GM23338 (cell line): ENCODE data around the gene ZBTB42. TPM values are rescaled to one million over a fixed set of nuclear protein-coding genes. Genes with fewer than 3 reads are reported as not detected.

ENCODE experiments used
- ATAC-seq: fragments of 200-7000 bp; cut with Tn5 transposase; 3 replicates; pipeline ENCODE4 v1.9.1; 2020
- DNase-seq: peaks from one replicate; pipeline ENCODE4 v3.0.0-alpha.2; 2015; ENCODE audit warnings: low spot score
- H2AFZ ChIP-seq: fragments of 200-600 bp; sonication (generic); 2 replicates; pipeline ENCODE4 v1.8.0; 2016; ENCODE audit warnings: antibody characterized with exemption, mild to moderate bottlenecking, moderate library complexity
- H3F3A ChIP-seq: fragments of 200-600 bp; sonication (generic); replicated peaks from 2 replicates; pipeline ENCODE4 v1.8.0; 2017; ENCODE audit warnings: antibody characterized with exemption, mixed run types, low read depth
- H3K27ac ChIP-seq: fragments of 200-600 bp; sonication (generic); 2 replicates; pipeline ENCODE4 v1.6.1; 2016; ENCODE audit warnings: low read depth
- H3K27me3 ChIP-seq: fragments of 200-600 bp; sonication (generic); 2 replicates; pipeline ENCODE4 v1.8.0; 2016; ENCODE audit warnings: mild to moderate bottlenecking, mixed run types, moderate library complexity; ENCODE audit not compliant: insufficient read depth
- H3K36me3 ChIP-seq: fragments of 200-600 bp; sonication (generic); 2 replicates; pipeline ENCODE4 v1.8.0; 2016; ENCODE audit warnings: mild to moderate bottlenecking; ENCODE audit not compliant: insufficient read depth
- H3K4me1 ChIP-seq: fragments of 200-600 bp; sonication (generic); 2 replicates; pipeline ENCODE4 v1.8.0; 2016; ENCODE audit warnings: mild to moderate bottlenecking, moderate library complexity; ENCODE audit not compliant: insufficient read depth
- H3K4me2 ChIP-seq: fragments of 200-600 bp; sonication (generic); 2 replicates; pipeline ENCODE4 v1.7.1; 2017; ENCODE audit warnings: mixed run types
- H3K4me3 ChIP-seq: fragments of 200-600 bp; sonication (generic); 2 replicates; pipeline ENCODE4 v1.6.1; 2016; ENCODE audit warnings: mixed run types
- H3K79me2 ChIP-seq: fragments of 200-600 bp; sonication (generic); replicated peaks from 2 replicates; pipeline ENCODE4 v1.8.0; 2017; ENCODE audit warnings: mild to moderate bottlenecking; ENCODE audit not compliant: insufficient read depth
- H3K9me2 ChIP-seq: fragments of 200-600 bp; sonication (generic); 2 replicates; pipeline ENCODE4 v1.8.0; 2017; ENCODE audit not compliant: insufficient read depth
- H4K20me1 ChIP-seq: fragments of 200-600 bp; sonication (generic); replicated peaks from 2 replicates; pipeline ENCODE4 v1.8.0; 2017; ENCODE audit warnings: mild to moderate bottlenecking; ENCODE audit not compliant: insufficient read depth
- H3K27ac Mint-ChIP-seq: 2 replicates; pipeline ENCODE4 v1.8.0; 2020; ENCODE audit warnings: inconsistent platforms, mild to moderate bottlenecking, moderate library complexity, mixed read lengths
- H3K27me3 Mint-ChIP-seq: 3 replicates; pipeline ENCODE4 v1.8.0; 2022; ENCODE audit warnings: low read depth, mild to moderate bottlenecking, moderate library complexity, mixed read lengths, inconsistent platforms; ENCODE audit not compliant: insufficient read depth, poor library complexity
- H3K36me3 Mint-ChIP-seq: 3 replicates; pipeline ENCODE4 v1.8.0; 2021; ENCODE audit warnings: low read depth, mild to moderate bottlenecking, inconsistent platforms, moderate library complexity, mixed read lengths
- H3K4me1 Mint-ChIP-seq: 3 replicates; pipeline ENCODE4 v1.8.0; 2020; ENCODE audit warnings: mild to moderate bottlenecking, inconsistent platforms, mixed read lengths
- H3K4me3 Mint-ChIP-seq: 3 replicates; pipeline ENCODE4 v1.8.0; 2021; ENCODE audit warnings: moderate library complexity, mild to moderate bottlenecking, inconsistent platforms, mixed read lengths
- H3K9me3 Mint-ChIP-seq: 3 replicates; pipeline ENCODE4 v1.8.0; 2020; ENCODE audit warnings: moderate library complexity, mild to moderate bottlenecking, inconsistent platforms, mixed read lengths
- CREB1 ChIP-seq: fragments of 250-450 bp; sonication (Bioruptor Pico); IDR thresholded peaks from 2 replicates; pipeline ENCODE4 v1.5.0; 2020; ENCODE audit warnings: low read depth, mild to moderate bottlenecking, moderate library complexity
- CTCF ChIP-seq, 2 experiments: fragments of 200-600 bp in 1 of 2; sonication (generic) in 1 of 2; conservative IDR thresholded peaks; 2 replicates each; pipeline versions ENCODE4 v1.5.1 to v1.6.1; 2016 to 2017; ENCODE audit warnings: antibody characterized with exemption in 2 of 2, low read depth in 2 of 2, mild to moderate bottlenecking in 2 of 2, moderate library complexity in 1 of 2
- EZH2 ChIP-seq: fragments of 200-600 bp; sonication (generic); IDR thresholded peaks from one replicate; pipeline ENCODE4 v1.8.0; 2017; ENCODE audit warnings: antibody characterized with exemption, mild to moderate bottlenecking, low read depth; ENCODE audit not compliant: unreplicated experiment
- EZH2phosphoT487 ChIP-seq: fragments of 200-600 bp; sonication (generic); IDR thresholded peaks from one replicate; pipeline ENCODE4 v1.8.1; 2018; ENCODE audit warnings: antibody characterized with exemption; ENCODE audit not compliant: unreplicated experiment
- JUNB ChIP-seq: IDR thresholded peaks from one replicate; pipeline ENCODE4 v1.6.1; 2016; ENCODE audit warnings: antibody characterized with exemption; ENCODE audit not compliant: unreplicated experiment
- NANOG ChIP-seq: IDR thresholded peaks from 2 replicates; pipeline ENCODE4 v1.6.1; 2016; ENCODE audit warnings: antibody characterized with exemption, borderline replicate concordance
- POLR2AphosphoS5 ChIP-seq: IDR thresholded peaks from 2 replicates; pipeline ENCODE4 v1.6.1; 2016; ENCODE audit warnings: antibody characterized with exemption, low read depth
- REST ChIP-seq: IDR thresholded peaks from one replicate; pipeline ENCODE4 v1.6.1; 2018; ENCODE audit warnings: antibody characterized with exemption; ENCODE audit not compliant: unreplicated experiment
- STAT1 ChIP-seq: IDR thresholded peaks from one replicate; pipeline ENCODE4 v1.6.1; 2016; ENCODE audit warnings: antibody characterized with exemption; ENCODE audit not compliant: unreplicated experiment
- ZNF114 ChIP-seq: fragments of 250-450 bp; sonication (Bioruptor Pico); IDR thresholded peaks from 2 replicates; pipeline ENCODE4 v1.5.0; 2020; ENCODE audit warnings: mild to moderate bottlenecking, moderate library complexity
- ZNF331 ChIP-seq: fragments of 250-450 bp; sonication (Bioruptor Pico); IDR thresholded peaks from 2 replicates; pipeline ENCODE4 v1.5.0; 2020; ENCODE audit warnings: low read depth, mild to moderate bottlenecking, moderate library complexity
- long read RNA-seq: library from polyadenylated mRNA; unstranded; transcript quantifications from one replicate; pipeline ENCODE4 v2.0.0, GENCODE V29; 2020; ENCODE audit not compliant: unreplicated experiment
- polyA plus RNA-seq: library from polyadenylated mRNA; unstranded; fragments of >200 nt; fragmentation: Nextera tagmentation; extraction: Ambion mirVana; gene quantifications from 2 replicates; pipeline ENCODE4 v1.2.1, GENCODE V29; 2016
- total RNA-seq: library from RNA; depleted of rRNA; stranded (reverse); fragments of >200 nt; shearing (Covaris generic); gene quantifications from 2 replicates; pipeline ENCODE4 v1.2.3, GENCODE V29; 2014; rRNA removed
- TF ChIP-seq, protein P1 (sequence below): IDR thresholded peaks from 2 replicates; pipeline ENCODE4 v1.6.1; 2016; ENCODE audit warnings: antibody characterized with exemption
- TF ChIP-seq, protein P2 (sequence below): fragments of 250-450 bp; sonication (Bioruptor Pico); IDR thresholded peaks from 2 replicates; pipeline ENCODE4 v1.5.0; 2020; ENCODE audit warnings: mild to moderate bottlenecking, moderate library complexity

The ZBTB42 gene
- 4.4 and 7.5 TPM in 2 replicates for total RNA-seq
- 0.66 and 0.70 TPM in 2 replicates for polyA plus RNA-seq
- long read RNA-seq: 0 reads

DNA sequence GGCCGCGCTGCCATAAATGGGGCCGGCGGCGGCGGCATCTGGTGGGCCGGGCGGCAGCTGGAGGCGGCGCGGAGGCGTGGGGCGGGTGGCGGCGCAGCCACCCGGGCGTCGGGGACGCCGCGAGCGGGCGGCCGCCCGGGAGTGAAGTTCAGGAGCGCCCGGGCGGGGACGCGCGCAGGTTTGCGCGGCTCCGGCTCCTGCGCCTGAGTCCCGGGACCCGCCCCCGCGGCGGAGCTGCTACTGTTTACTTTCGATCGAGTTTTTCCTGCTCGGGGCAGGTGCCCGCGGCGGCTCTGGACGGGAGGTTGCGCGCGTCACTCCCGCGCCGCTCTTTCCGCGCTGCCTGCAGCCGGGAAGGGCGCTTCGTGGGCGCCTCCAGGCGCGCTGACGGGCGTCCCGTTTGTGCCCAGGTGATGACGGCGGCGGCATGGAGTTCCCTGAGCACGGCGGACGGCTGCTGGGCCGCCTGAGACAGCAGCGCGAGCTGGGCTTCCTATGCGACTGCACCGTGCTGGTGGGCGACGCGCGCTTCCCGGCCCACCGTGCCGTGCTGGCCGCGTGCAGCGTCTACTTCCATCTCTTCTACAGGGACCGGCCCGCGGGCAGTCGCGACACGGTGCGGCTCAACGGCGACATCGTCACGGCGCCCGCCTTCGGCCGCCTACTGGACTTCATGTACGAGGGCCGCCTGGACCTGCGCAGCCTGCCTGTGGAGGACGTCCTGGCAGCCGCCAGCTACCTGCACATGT lies at the start of gene ZBTB42:
Gene ZBTB42, plus strand, starts transcription at position 331 of the 749 bp plus-strand sequence. Its CDS starts 97 bp downstream, at position 428.
- peaks cover 12% of the 10 kb centered on the region; the same call in 1 of the 2 replicates for H3F3A ChIP-seq
- H3K27ac Mint-ChIP-seq: 0 out of 2 replicates have a peak within 1 kb of the TSS, but pooled peaks have one; percentile 8
- H3K27me3 ChIP-seq: peaks cover 61% of the 10 kb centered on the region
- peak within 1 kb of the TSS; percentile 99 for H3K4me2 ChIP-seq
- ATAC-seq (peak; percentile 7), DNase-seq (peak; percentile 74)
- TF ChIP-seq, protein P1, sequence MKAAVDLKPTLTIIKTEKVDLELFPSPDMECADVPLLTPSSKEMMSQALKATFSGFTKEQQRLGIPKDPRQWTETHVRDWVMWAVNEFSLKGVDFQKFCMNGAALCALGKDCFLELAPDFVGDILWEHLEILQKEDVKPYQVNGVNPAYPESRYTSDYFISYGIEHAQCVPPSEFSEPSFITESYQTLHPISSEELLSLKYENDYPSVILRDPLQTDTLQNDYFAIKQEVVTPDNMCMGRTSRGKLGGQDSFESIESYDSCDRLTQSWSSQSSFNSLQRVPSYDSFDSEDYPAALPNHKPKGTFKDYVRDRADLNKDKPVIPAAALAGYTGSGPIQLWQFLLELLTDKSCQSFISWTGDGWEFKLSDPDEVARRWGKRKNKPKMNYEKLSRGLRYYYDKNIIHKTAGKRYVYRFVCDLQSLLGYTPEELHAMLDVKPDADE: no peak
- no peak for TF ChIP-seq EZH2
- no peak for TF ChIP-seq CREB1 (CRISPR knock-in tag)
- TF ChIP-seq EZH2phosphoT487: no peak
- TF ChIP-seq STAT1: no peak
- TF ChIP-seq POLR2AphosphoS5: no peak
- no peak for TF ChIP-seq CTCF (conservative IDR thresholded peaks at IDR 0.05; ENCODE audit: low read depth in 2 of 2)
- TF ChIP-seq, protein P2, sequence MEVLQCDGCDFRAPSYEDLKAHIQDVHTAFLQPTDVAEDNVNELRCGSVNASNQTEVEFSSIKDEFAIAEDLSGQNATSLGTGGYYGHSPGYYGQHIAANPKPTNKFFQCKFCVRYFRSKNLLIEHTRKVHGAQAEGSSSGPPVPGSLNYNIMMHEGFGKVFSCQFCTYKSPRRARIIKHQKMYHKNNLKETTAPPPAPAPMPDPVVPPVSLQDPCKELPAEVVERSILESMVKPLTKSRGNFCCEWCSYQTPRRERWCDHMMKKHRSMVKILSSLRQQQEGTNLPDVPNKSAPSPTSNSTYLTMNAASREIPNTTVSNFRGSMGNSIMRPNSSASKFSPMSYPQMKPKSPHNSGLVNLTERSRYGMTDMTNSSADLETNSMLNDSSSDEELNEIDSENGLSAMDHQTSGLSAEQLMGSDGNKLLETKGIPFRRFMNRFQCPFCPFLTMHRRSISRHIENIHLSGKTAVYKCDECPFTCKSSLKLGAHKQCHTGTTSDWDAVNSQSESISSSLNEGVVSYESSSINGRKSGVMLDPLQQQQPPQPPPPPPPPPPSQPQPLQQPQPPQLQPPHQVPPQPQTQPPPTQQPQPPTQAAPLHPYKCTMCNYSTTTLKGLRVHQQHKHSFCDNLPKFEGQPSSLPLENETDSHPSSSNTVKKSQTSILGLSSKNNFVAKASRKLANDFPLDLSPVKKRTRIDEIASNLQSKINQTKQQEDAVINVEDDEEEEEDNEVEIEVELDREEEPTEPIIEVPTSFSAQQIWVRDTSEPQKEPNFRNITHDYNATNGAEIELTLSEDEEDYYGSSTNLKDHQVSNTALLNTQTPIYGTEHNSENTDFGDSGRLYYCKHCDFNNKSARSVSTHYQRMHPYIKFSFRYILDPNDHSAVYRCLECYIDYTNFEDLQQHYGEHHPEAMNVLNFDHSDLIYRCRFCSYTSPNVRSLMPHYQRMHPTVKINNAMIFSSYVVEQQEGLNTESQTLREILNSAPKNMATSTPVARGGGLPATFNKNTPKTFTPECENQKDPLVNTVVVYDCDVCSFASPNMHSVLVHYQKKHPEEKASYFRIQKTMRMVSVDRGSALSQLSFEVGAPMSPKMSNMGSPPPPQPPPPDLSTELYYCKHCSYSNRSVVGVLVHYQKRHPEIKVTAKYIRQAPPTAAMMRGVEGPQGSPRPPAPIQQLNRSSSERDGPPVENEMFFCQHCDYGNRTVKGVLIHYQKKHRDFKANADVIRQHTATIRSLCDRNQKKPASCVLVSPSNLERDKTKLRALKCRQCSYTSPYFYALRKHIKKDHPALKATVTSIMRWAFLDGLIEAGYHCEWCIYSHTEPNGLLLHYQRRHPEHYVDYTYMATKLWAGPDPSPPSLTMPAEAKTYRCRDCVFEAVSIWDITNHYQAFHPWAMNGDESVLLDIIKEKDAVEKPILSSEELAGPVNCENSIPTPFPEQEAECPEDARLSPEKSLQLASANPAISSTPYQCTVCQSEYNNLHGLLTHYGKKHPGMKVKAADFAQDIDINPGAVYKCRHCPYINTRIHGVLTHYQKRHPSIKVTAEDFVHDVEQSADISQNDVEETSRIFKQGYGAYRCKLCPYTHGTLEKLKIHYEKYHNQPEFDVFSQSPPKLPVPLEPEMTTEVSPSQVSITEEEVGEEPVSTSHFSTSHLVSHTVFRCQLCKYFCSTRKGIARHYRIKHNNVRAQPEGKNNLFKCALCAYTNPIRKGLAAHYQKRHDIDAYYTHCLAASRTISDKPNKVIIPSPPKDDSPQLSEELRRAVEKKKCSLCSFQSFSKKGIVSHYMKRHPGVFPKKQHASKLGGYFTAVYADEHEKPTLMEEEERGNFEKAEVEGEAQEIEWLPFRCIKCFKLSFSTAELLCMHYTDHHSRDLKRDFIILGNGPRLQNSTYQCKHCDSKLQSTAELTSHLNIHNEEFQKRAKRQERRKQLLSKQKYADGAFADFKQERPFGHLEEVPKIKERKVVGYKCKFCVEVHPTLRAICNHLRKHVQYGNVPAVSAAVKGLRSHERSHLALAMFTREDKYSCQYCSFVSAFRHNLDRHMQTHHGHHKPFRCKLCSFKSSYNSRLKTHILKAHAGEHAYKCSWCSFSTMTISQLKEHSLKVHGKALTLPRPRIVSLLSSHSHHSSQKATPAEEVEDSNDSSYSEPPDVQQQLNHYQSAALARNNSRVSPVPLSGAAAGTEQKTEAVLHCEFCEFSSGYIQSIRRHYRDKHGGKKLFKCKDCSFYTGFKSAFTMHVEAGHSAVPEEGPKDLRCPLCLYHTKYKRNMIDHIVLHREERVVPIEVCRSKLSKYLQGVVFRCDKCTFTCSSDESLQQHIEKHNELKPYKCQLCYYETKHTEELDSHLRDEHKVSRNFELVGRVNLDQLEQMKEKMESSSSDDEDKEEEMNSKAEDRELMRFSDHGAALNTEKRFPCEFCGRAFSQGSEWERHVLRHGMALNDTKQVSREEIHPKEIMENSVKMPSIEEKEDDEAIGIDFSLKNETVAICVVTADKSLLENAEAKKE (CRISPR knock-in tag): no peak
- TF ChIP-seq JUNB: no peak
- TF ChIP-seq ZNF331 (CRISPR knock-in tag): no peak
- TF ChIP-seq NANOG: no peak
- no peak for TF ChIP-seq REST
- no peak for TF ChIP-seq ZNF114 (CRISPR knock-in tag)
- H3K36me3 Mint-ChIP-seq: no peaks in the 10 kb centered on the region
- H3K4me3 Mint-ChIP-seq: peak within 1 kb of the TSS; percentile 81
- H4K20me1 ChIP-seq: no peaks in the 10 kb centered on the region
- H2AFZ ChIP-seq: peak within 1 kb of the TSS; percentile 99
- H3K9me3 Mint-ChIP-seq: no peaks in the 10 kb centered on the region; the same call in 2 of the 3 replicates
- peaks cover 29% of the 10 kb centered on the region for H3K4me1 ChIP-seq
- no peaks in the 10 kb centered on the region for H3K79me2 ChIP-seq
- no peaks in the 10 kb centered on the region for H3K36me3 ChIP-seq
- H3K4me1 Mint-ChIP-seq: peaks cover 35% of the 10 kb centered on the region
- no peak within 1 kb of the TSS for H3K27ac ChIP-seq
- peaks cover 58% of the 10 kb centered on the region for H3K27me3 Mint-ChIP-seq
- H3K4me3 ChIP-seq: peak within 1 kb of the TSS; percentile 95
- no peaks in the 10 kb centered on the region for H3K9me2 ChIP-seq
